Activated T-helper 1 cell treated with Interleukin-2 at 50 U/mL for 16 hours (primary cell): ENCODE measurements around the gene LCN1.
"Not testable (repeated sequence)": the region's sequence is repeated elsewhere in the genome, so short reads cannot be mapped to it uniquely, and the experiment has no call there.

Source experiments
- DNase-seq: peaks from one replicate; pipeline ENCODE4 v3.0.0-alpha.2; 2020; ENCODE audit warnings: low read depth

LCN1 gene

GRCh38 chr9:135546792-135547617 lies 25.8 kb downstream of the LCN1 start:
- DNase-seq: not testable (repeated sequence)

- no peak for DNase-seq
Measured at GRCh38 chr9:135547756-135548736, 26.8 kb downstream of the LCN1 start.

GRCh38 chr9:135549478-135550343 lies 28.5 kb downstream of the LCN1 start:
- DNase-seq: not testable (repeated sequence)

- DNase-seq: no peak
Measured at GRCh38 chr9:135550344-135550918, 29.2 kb downstream of the LCN1 start.

- no peak for DNase-seq
Measured at GRCh38 chr9:135551031-135551430, 29.8 kb downstream of the LCN1 start.

- DNase-seq: no peak
Measured at GRCh38 chr9:135551456-135551855, 30.2 kb downstream of the LCN1 start.

GRCh38 chr9:135552021-135552697 lies 30.9 kb downstream of the LCN1 start:
- DNase-seq: no peak

- DNase-seq: no peak
Measured at GRCh38 chr9:135552698-135553171, 31.5 kb downstream of the LCN1 start.

- DNase-seq: no peak
Measured at GRCh38 chr9:135554718-135555117, 33.5 kb downstream of the LCN1 start.

- DNase-seq: no peak
Measured at GRCh38 chr9:135555203-135555602, 34.0 kb downstream of the LCN1 start.

- DNase-seq: no peak
Measured at GRCh38 chr9:135555910-135556309, 34.7 kb downstream of the LCN1 start.

GRCh38 chr9:135559606-135560005 lies 38.4 kb downstream of the LCN1 start:
- no peak for DNase-seq

GRCh38 chr9:135561391-135562234 lies 40.4 kb downstream of the LCN1 start, which contains the start of gene PAEP:
Gene PAEP (plus strand): TSS chr9:135561756.
- DNase-seq: no peak

GRCh38 chr9:135562235-135562745 lies 41.0 kb downstream of the LCN1 start:
- no peak for DNase-seq

GRCh38 chr9:135563039-135563476 lies 41.8 kb downstream of the LCN1 start:
- DNase-seq: no peak

GRCh38 chr9:135563858-135564257 lies 42.6 kb downstream of the LCN1 start:
- no peak for DNase-seq

GRCh38 chr9:135565141-135565628 lies 43.9 kb downstream of the LCN1 start:
- no peak for DNase-seq

- DNase-seq: no peak
Measured at GRCh38 chr9:135565636-135566035, 44.4 kb downstream of the LCN1 start.

GRCh38 chr9:135566552-135566951 lies 45.3 kb downstream of the LCN1 start:
- DNase-seq: no peak
